GM13977 (cell line): ENCODE data around the gene SMYD3.

Experiments
- DNase-seq: peaks from one replicate; pipeline ENCODE4 v3.0.0; 2012; ENCODE audit warnings: low spot score
- CTCF ChIP-seq: IDR thresholded peaks from 2 replicates; pipeline ENCODE4 v1.5.1; 2012; ENCODE audit warnings: mild to moderate bottlenecking, control low read depth; ENCODE audit not compliant: insufficient read depth; ENCODE audit errors: extremely low read depth, missing control alignments
- in situ Hi-C: fragments of 300-500 bp; cut with MboI; formaldehyde crosslinking; loops from one replicate; pipeline ENCODE4 v1.12.0; 2022; ENCODE audit warnings: low sequenced_read_pairs, low pct_unique_long_range_greater_than_20kb, mixed read lengths, inconsistent platforms; ENCODE audit not compliant: unreplicated experiment

SMYD3 gene

GRCh38 chr1:245915406-245915805 lies 591.7 kb downstream of the SMYD3 start:
- no peak for TF ChIP-seq CTCF
- in situ Hi-C loops: no loop called here
- no peak for DNase-seq

- in situ Hi-C loops: no loop called here
- TF ChIP-seq CTCF: no peak
- no peak for DNase-seq
Measured at GRCh38 chr1:245908543-245908942, 598.5 kb downstream of the SMYD3 start.

- in situ Hi-C loops: no loop called here
- no peak for DNase-seq
- TF ChIP-seq CTCF: no peak
Measured at GRCh38 chr1:245906207-245906606, 600.9 kb downstream of the SMYD3 start.

- TF ChIP-seq CTCF: no peak
- in situ Hi-C loops: no loop called here
- no peak for DNase-seq
Measured at GRCh38 chr1:245903851-245904250, 603.2 kb downstream of the SMYD3 start.

GRCh38 chr1:245901565-245901964 lies 605.5 kb downstream of the SMYD3 start:
- no peak for DNase-seq
- in situ Hi-C loops: no loop called here
- no peak for TF ChIP-seq CTCF

- in situ Hi-C loops: no loop called here
- DNase-seq: no peak
- no peak for TF ChIP-seq CTCF
Measured at GRCh38 chr1:245901037-245901436, 606.0 kb downstream of the SMYD3 start.

GRCh38 chr1:245898581-245898980 lies 608.5 kb downstream of the SMYD3 start:
- no peak for DNase-seq
- no peak for TF ChIP-seq CTCF
- in situ Hi-C loops: no loop called here
